ENCODE data around the gene CSF2RB. TPM values are rescaled to one million over a fixed set of nuclear protein-coding genes. Genes with fewer than 3 reads are reported as not detected.

The CSF2RB gene
- not detected in 2 replicates for total RNA-seq
- long read RNA-seq, result 0 reads

DNA sequence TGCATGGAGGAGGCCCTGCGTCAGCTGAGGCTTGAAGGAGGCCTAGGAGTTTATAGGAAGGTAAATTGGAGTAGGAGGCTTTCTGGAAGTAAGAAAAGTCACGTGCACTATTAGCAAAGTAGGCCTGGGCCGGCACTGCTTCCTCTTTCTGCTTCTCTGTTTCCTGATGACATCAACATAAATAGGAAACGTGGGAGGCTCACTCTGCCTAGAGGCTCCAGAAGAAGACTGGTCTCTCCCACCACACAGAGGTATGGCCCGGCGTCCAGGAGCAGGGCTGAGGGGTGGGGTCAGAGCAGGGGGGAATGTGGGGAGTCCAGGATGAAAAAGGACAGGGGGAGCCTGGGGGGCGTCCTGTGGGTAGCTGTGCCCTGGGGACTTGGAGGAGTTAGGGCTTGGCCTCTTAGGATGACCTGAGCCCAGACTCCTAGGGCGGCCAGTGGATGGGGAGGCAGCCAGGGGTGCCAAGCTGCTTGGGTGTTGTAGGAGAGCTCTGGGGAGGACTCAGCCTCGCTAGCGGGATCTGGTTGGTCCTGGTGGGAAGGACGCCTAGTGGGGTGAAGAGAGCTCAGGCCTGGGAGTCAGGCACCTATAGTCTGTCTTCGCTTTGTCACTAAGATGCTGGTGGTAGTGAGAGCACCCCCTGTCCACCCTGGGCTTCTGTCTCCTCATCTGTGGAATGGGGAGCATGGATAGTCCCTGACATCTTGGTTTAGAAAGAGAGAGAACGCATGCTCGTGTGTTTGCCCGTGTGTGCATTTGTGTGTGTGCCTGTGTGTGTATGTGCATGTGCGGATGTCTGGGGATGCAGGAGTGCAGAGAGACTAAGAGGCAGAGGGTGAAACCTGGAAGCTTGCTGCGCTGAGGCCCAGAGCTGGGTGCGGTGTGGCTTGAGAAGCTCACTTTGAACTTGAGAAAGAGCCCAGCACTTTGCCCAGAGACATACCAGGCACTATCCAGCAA lies at the start of gene CSF2RB:
TSS of gene CSF2RB (plus strand) at position 202 of the 963 bp plus-strand sequence. CDS start 8,580 bp downstream, outside the sequence.
- Mint-ChIP-seq H3K27ac (ENCODE audit: unreplicated experiment) (no peak within 1 kb of the TSS), H3K4me1 (peaks cover 4% of the 10 kb centered on the region), H3K36me3 (ENCODE audit: low read depth) (no peaks in the 10 kb centered on the region), H3K27me3 (ENCODE audit: low read depth) (peaks cover 69% of the 10 kb centered on the region), H3K4me3 (no peak within 1 kb of the TSS), H3K9me3 (no peaks in the 10 kb centered on the region)
- TF ChIP-seq, protein P1, sequence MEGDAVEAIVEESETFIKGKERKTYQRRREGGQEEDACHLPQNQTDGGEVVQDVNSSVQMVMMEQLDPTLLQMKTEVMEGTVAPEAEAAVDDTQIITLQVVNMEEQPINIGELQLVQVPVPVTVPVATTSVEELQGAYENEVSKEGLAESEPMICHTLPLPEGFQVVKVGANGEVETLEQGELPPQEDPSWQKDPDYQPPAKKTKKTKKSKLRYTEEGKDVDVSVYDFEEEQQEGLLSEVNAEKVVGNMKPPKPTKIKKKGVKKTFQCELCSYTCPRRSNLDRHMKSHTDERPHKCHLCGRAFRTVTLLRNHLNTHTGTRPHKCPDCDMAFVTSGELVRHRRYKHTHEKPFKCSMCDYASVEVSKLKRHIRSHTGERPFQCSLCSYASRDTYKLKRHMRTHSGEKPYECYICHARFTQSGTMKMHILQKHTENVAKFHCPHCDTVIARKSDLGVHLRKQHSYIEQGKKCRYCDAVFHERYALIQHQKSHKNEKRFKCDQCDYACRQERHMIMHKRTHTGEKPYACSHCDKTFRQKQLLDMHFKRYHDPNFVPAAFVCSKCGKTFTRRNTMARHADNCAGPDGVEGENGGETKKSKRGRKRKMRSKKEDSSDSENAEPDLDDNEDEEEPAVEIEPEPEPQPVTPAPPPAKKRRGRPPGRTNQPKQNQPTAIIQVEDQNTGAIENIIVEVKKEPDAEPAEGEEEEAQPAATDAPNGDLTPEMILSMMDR (conservative IDR thresholded peaks at IDR 0.05), result no peak
- DNase-seq (ENCODE audit: low read depth, low spot score), result no peak

DNA sequence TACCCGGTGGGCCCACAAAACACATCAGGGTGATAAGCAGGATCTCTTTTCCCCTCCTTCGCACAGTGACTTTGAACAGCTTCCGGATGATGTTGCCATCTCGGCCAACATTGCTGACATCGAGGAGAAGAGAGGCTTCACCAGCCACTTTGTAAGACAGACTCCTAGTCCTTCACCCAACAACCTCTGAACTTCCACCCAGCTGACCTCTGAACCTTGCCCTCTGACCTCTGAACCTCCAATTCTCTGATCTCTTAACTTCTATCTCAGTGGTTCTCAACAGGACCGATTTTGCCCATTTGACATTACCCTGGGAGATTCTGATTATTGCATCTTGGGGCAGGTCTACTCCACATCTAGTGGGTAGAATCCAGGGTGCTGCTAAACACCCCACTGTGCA lies 49.4 kb upstream of the CSF2RB start:
- H3K27ac Mint-ChIP-seq (ENCODE audit: unreplicated experiment), result no peak overlapping the region
- H3K27me3 Mint-ChIP-seq (ENCODE audit: low read depth), result peaks cover 45% of the 10 kb centered on the region
- no peak for DNase-seq (ENCODE audit: low read depth, low spot score)
- no peaks in the 10 kb centered on the region for H3K36me3 Mint-ChIP-seq (ENCODE audit: low read depth)
- no peaks in the 10 kb centered on the region for H3K9me3 Mint-ChIP-seq
- no peak overlapping the region for H3K4me3 Mint-ChIP-seq
- TF ChIP-seq, protein P1 (conservative IDR thresholded peaks at IDR 0.05), result no peak
- H3K4me1 Mint-ChIP-seq, result no peaks in the 10 kb centered on the region

DNA sequence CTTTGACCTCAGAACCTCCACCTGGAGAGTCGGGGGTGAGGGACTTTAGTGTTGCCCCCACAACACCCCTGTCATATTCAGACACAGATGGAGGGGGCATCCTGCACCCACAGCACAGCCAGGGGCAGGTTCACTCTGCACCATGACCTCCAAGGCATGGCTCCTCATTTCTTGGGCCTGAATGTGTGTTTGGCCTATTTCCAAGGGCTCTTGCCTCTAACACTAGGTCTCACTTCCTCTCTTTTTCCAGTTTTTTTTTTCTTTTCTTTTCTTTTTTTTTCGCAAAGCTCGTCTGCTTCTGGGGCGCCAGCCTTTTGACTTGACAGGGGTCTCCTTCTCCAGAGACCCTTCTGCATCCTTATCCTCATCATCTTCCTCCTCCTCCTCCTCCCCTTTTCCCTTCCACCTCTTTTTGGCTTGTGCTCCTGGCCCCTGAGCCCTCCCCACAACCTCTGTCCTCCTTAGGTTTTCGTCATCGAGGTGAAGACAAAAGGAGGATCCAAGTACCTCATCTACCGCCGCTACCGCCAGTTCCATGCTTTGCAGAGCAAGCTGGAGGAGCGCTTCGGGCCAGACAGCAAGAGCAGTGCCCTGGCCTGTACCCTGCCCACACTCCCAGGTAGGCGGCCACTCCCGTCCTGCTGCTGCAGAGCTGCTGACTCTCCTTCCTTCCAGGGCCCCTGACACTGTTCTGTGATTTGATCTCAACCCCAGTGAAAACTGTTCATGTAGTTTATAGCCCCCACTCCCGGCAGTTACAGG lies 48.8 kb upstream of the CSF2RB start:
- H3K27ac Mint-ChIP-seq (ENCODE audit: unreplicated experiment), result no peak overlapping the region
- peaks cover 47% of the 10 kb centered on the region for H3K27me3 Mint-ChIP-seq (ENCODE audit: low read depth)
- no peaks in the 10 kb centered on the region for H3K36me3 Mint-ChIP-seq (ENCODE audit: low read depth)
- TF ChIP-seq, protein P1 (conservative IDR thresholded peaks at IDR 0.05), result no peak
- no peaks in the 10 kb centered on the region for H3K9me3 Mint-ChIP-seq
- no peak overlapping the region for H3K4me3 Mint-ChIP-seq
- H3K4me1 Mint-ChIP-seq, result no peaks in the 10 kb centered on the region
- DNase-seq (ENCODE audit: low read depth, low spot score), result no peak

DNA sequence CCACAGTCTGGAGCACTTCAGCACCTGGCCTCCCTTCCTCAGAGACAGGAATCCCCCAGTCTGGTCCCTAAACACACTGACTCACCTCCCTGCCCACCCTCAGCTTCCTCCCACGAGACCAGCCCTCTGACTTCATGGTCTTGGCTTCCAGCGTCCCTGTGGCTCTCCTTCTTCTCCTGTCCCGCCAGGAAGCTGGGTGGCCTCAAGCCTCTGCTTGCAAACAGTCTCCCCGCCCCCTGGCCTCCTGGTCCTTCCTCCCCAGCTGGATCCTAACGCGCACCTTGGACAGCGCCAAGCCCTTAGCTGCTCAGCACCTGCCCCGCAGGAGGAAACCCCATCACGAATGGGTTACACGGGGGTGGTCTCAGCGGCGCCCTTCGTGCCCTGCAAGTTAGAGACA lies 48.1 kb upstream of the CSF2RB start:
- Mint-ChIP-seq H3K4me3 (no peak overlapping the region), H3K9me3 (no peaks in the 10 kb centered on the region), H3K36me3 (ENCODE audit: low read depth) (no peaks in the 10 kb centered on the region), H3K4me1 (no peaks in the 10 kb centered on the region), H3K27me3 (ENCODE audit: low read depth) (peaks cover 52% of the 10 kb centered on the region), H3K27ac (ENCODE audit: unreplicated experiment) (no peak overlapping the region)
- TF ChIP-seq, protein P1 (conservative IDR thresholded peaks at IDR 0.05), result no peak
- DNase-seq (ENCODE audit: low read depth, low spot score), result no peak

DNA sequence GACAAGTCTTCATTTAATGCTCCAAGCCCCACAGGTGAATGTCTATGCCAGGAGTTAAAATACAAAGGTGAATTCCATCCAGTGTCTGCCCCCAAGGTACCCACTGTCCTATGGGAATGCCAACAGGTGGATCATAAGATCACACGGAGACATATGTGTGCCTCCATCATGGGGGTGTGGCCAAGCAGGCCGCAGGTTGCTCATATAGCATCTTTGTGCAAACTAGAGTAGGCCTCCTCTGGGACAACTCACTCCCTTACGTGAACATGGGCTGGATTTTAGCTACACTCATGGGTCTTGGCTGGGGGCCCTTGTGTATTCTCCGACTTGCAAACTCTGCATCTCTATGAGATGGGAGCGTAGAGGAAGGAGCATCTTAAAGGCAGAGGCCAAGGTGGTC lies 45.7 kb upstream of the CSF2RB start:
- Mint-ChIP-seq H3K36me3 (ENCODE audit: low read depth) (no peaks in the 10 kb centered on the region), H3K4me3 (no peak overlapping the region), H3K4me1 (no peaks in the 10 kb centered on the region), H3K27ac (ENCODE audit: unreplicated experiment) (no peak overlapping the region), H3K9me3 (no peaks in the 10 kb centered on the region), H3K27me3 (ENCODE audit: low read depth) (peaks cover 62% of the 10 kb centered on the region)
- TF ChIP-seq, protein P1 (conservative IDR thresholded peaks at IDR 0.05), result no peak
- DNase-seq (ENCODE audit: low read depth, low spot score), result no peak

Measured in neural crest cell (in vitro differentiated cells).